HepG2 (cell line): Measurements from ENCODE around the gene RBM15B. TPM values are rescaled to one million over a fixed set of nuclear protein-coding genes. Genes with fewer than 3 reads are reported as not detected.
A peak's percentile ranks its signal among the peaks of the same experiment; 100 is the strongest.

Experiments used
- ERF ChIP-seq: IDR thresholded peaks from 2 replicates; pipeline ENCODE4 v1.6.1; 2018; ENCODE audit warnings: missing biosample characterization, missing genetic modification reagents
- GABPA ChIP-seq, 2 experiments: IDR thresholded peaks; 2 replicates each; pipeline ENCODE4 v1.6.1; 2011 to 2016; ENCODE audit warnings: low read depth in 2 of 2, low read length in 1 of 2, missing biosample characterization in 1 of 2, missing genetic modification characterization in 1 of 2
- GATAD2A ChIP-seq: IDR thresholded peaks from 2 replicates; pipeline ENCODE4 v1.6.1; 2016
- IKZF5 ChIP-seq: IDR thresholded peaks from 2 replicates; pipeline ENCODE4 v1.6.1; 2018; ENCODE audit warnings: missing genetic modification reagents, mild to moderate bottlenecking, missing compliant biosample characterization
- ISX ChIP-seq: sonication (generic); formaldehyde crosslinking; conservative IDR thresholded peaks from 2 replicates; pipeline ENCODE4 v1.5.0; 2020; ENCODE audit warnings: missing genetic modification reagents
- JDP2 ChIP-seq: sonication (generic); formaldehyde crosslinking; IDR thresholded peaks from 2 replicates; pipeline ENCODE4 v1.8.1; 2022; ENCODE audit warnings: missing genetic modification reagents, borderline replicate concordance
- KDM5B ChIP-seq: sonication (generic); formaldehyde crosslinking; IDR thresholded peaks from 2 replicates; pipeline ENCODE4 v1.4.0; 2020; ENCODE audit warnings: missing genetic modification reagents, mild to moderate bottlenecking, borderline replicate concordance
- MTA3 ChIP-seq: sonication (generic); formaldehyde crosslinking; IDR thresholded peaks from 2 replicates; pipeline ENCODE4 v1.4.0; 2020; ENCODE audit warnings: missing genetic modification reagents
- MTF1 ChIP-seq: sonication (generic); formaldehyde crosslinking; IDR thresholded peaks from 2 replicates; pipeline ENCODE4 v1.5.0; 2020; ENCODE audit warnings: missing genetic modification reagents
- POGK ChIP-seq: sonication (generic); formaldehyde crosslinking; conservative IDR thresholded peaks from 2 replicates; pipeline ENCODE4 v1.8.0; 2022; ENCODE audit warnings: mild to moderate bottlenecking, moderate library complexity, missing genetic modification reagents
- PTBP1 ChIP-seq: fragments of 200-400 bp; formaldehyde crosslinking; IDR thresholded peaks from 2 replicates; pipeline ENCODE4 v1.6.1; 2018; ENCODE audit warnings: low read length, low read depth; ENCODE audit not compliant: poor library complexity, severe bottlenecking
- RFX1 ChIP-seq: fragments of 450-650 bp; IDR thresholded peaks from 2 replicates; pipeline ENCODE4 v1.6.1; 2017
- RFX3 ChIP-seq: IDR thresholded peaks from 2 replicates; pipeline ENCODE4 v1.6.1; 2016; ENCODE audit warnings: missing biosample characterization, missing genetic modification reagents
- SRSF4 ChIP-seq: fragments of 200-400 bp; formaldehyde crosslinking; IDR thresholded peaks from one replicate; pipeline ENCODE4 v1.6.1; 2018; ENCODE audit warnings: mild to moderate bottlenecking, low read depth, low read length, moderate library complexity; ENCODE audit not compliant: poor library complexity, severe bottlenecking
- ZIK1 ChIP-seq: sonication (generic); formaldehyde crosslinking; IDR thresholded peaks from 2 replicates; pipeline ENCODE4 v1.5.0; 2020; ENCODE audit warnings: mild to moderate bottlenecking, low read depth, missing genetic modification reagents, borderline replicate concordance
- ZNF335 ChIP-seq: sonication (generic); formaldehyde crosslinking; IDR thresholded peaks from 2 replicates; pipeline ENCODE4 v1.4.0; 2020; ENCODE audit warnings: missing genetic modification reagents
- ZNF354B ChIP-seq: sonication (generic); formaldehyde crosslinking; IDR thresholded peaks from 2 replicates; pipeline ENCODE4 v1.8.0; 2022; ENCODE audit warnings: mild to moderate bottlenecking, missing genetic modification reagents
- ZNF460 ChIP-seq: sonication (generic); formaldehyde crosslinking; IDR thresholded peaks from 2 replicates; pipeline ENCODE4 v1.5.1; 2020; ENCODE audit warnings: missing genetic modification reagents, mild to moderate bottlenecking, borderline replicate concordance
- ZNF512 ChIP-seq: sonication (generic); formaldehyde crosslinking; IDR thresholded peaks from 2 replicates; pipeline ENCODE4 v1.4.0; 2020; ENCODE audit warnings: mild to moderate bottlenecking, missing genetic modification reagents
- ZNF597 ChIP-seq: sonication (generic); formaldehyde crosslinking; IDR thresholded peaks from 2 replicates; pipeline ENCODE4 v1.5.0; 2020; ENCODE audit warnings: missing genetic modification reagents
- ZNF766 ChIP-seq: sonication (generic); formaldehyde crosslinking; IDR thresholded peaks from 2 replicates; pipeline ENCODE4 v1.5.0; 2020; ENCODE audit warnings: missing genetic modification reagents, borderline replicate concordance
- ZNF777 ChIP-seq: sonication (generic); formaldehyde crosslinking; IDR thresholded peaks from 2 replicates; pipeline ENCODE4 v1.4.0; 2020; ENCODE audit warnings: missing genetic modification reagents
- ZSCAN21 ChIP-seq: sonication (generic); formaldehyde crosslinking; IDR thresholded peaks from 2 replicates; pipeline ENCODE4 v1.8.0; 2022; ENCODE audit warnings: mild to moderate bottlenecking, missing genetic modification reagents, moderate library complexity, borderline replicate concordance
- ZUFSP ChIP-seq: sonication (generic); formaldehyde crosslinking; IDR thresholded peaks from 2 replicates; pipeline ENCODE4 v1.9.0; 2021; ENCODE audit warnings: missing genetic modification reagents, mild to moderate bottlenecking, borderline replicate concordance
- polyA plus RNA-seq, 8 experiments: library from polyadenylated mRNA; depleted of rRNA in 3 of 8; stranded (reverse) in 7 of 8; unstranded in 1 of 8; fragments of >200 nt; fragmentation: Illumina TruSeq in 4 of 8; extraction: Trizol in 4 of 8; gene quantifications; 2 replicates each; pipeline versions ENCODE4 v1.2.1 to v1.2.3, GENCODE V29; 2011 to 2016; ENCODE audit warnings: low read depth in 4 of 8, missing spikeins in 1 of 8, mixed read lengths in 1 of 8; ENCODE audit not compliant: insufficient read depth in 1 of 8
- total RNA-seq, 5 experiments: library from RNA; depleted of rRNA; stranded (reverse); fragments of >200 nt; fragmentation: Illumina TruSeq; extraction: Trizol; gene quantifications; 2 replicates each; pipeline ENCODE4 v1.2.3, GENCODE V29; 2016; ENCODE audit warnings: low read depth in 1 of 5

The RBM15B gene
- total and polyA plus RNA-seq, 2 of the 13 experiments (the other 11 are each of a cell fraction or from before 2014, with no cell fraction given): 8.2 to 19.3 TPM

- TF ChIP-seq ZUFSP (CRISPR knock-in tag) (no peak), IKZF5 (CRISPR knock-in tag) (peak; percentile 85), MTF1 (CRISPR knock-in tag) (no peak), ERF (CRISPR knock-in tag) (peak; percentile 84), POGK (CRISPR knock-in tag) (0 out of 2 replicates have a peak, but pooled peaks have one; percentile 60), ZSCAN21 (CRISPR knock-in tag) (peak; percentile 64; the same call in 1 of the 2 replicates), KDM5B (CRISPR knock-in tag) (no peak), RFX1 (no peak), ZNF460 (CRISPR knock-in tag) (no peak), ZNF766 (CRISPR knock-in tag) (no peak), ZNF354B (CRISPR knock-in tag) (peak; percentile 76; the same call in 1 of the 2 replicates), RFX3 (no peak), GABPA (IDR thresholded peaks at IDR 0.05; ENCODE audit: low read depth, low read length) (no peak), GABPA (CRISPR knock-in tag; IDR thresholded peaks at IDR 0.05; ENCODE audit: low read depth) (no peak), GATAD2A (peak; percentile 54; the same call in 1 of the 2 replicates), SRSF4 (no peak), PTBP1 (no peak), ZNF335 (CRISPR knock-in tag) (no peak), ZIK1 (CRISPR knock-in tag) (no peak; the same call in 1 of the 2 replicates), ISX (CRISPR knock-in tag) (no peak), MTA3 (no peak), JDP2 (no peak), ZNF597 (CRISPR knock-in tag) (no peak), ZNF512 (no peak), ZNF777 (CRISPR knock-in tag) (no peak)
These were observed at the start of gene RBM15B (continued) for GRCh38 chr3:51391075-51391565.
